K562 (cell line): ENCODE results near the gene ZNF69. TPM values are rescaled to one million over a fixed set of nuclear protein-coding genes. Genes with fewer than 3 reads are reported as not detected.

Source experiments
- ATAC-seq: fragments of 200-7000 bp; cut with Tn5 transposase; 3 replicates; pipeline ENCODE4 v1.9.1; 2020; ENCODE audit warnings: moderate library complexity
- BruUV-seq: library from RNA; stranded (reverse); fragments of 400-500 nt; replicated peaks from 2 replicates; lab custom pipeline; 2021; lab: Mats Ljungman, UMichigan
- CTCF ChIA-PET: fragments of 300-600 bp; formaldehyde crosslinking; extraction: SDS; loops from one replicate; lab custom pipeline; 2021; ENCODE audit warnings: low intra/inter-chr PET ratio; lab: Yijun Ruan, JAX
- POLR2A ChIA-PET: fragments of 300-600, 350-650 bp; sonication (Branson Sonifier 250); formaldehyde crosslinking; extraction: SDS; loops from one replicate; lab custom pipeline; 2021; ENCODE audit warnings: antibody characterized with exemption, inconsistent platforms; lab: Yijun Ruan, JAX
- DNase-seq, 4 experiments: peaks; one replicate each; pipeline versions ENCODE4 v3.0.0 to v3.0.0-alpha.2; 2011 to 2018; ENCODE audit warnings: low spot score in 3 of 4, mixed read lengths in 3 of 4; ENCODE audit errors: extremely low read depth in 1 of 4
- FAIRE-seq: peaks from 2 replicates; lab custom pipeline; 2011; peaks lifted over from hg19 to GRCh38; lab: Jason Lieb, UNC
- H2AFZ ChIP-seq: 2 replicates; pipeline ENCODE4 v1.6.0; 2011; ENCODE audit warnings: low read depth, low read length, control low read depth, inconsistent platforms
- H3K27ac ChIP-seq: fragments of 200-600 bp; 3 replicates; pipeline ENCODE4 v1.8.0; 2011; ENCODE audit warnings: low read depth, mild to moderate bottlenecking, control low read depth, inconsistent platforms, low read length, moderate library complexity, mixed read lengths; ENCODE audit errors: extremely low read depth
- H3K27me3 ChIP-seq, 2 experiments: fragments of 300-600 bp in 1 of 2; 2 replicates in 1 of 2; 3 replicates in 1 of 2; pipeline versions ENCODE4 v1.6.0 to v1.8.0; 2011; ENCODE audit warnings: inconsistent platforms in 2 of 2, low read length in 2 of 2, mild to moderate bottlenecking in 1 of 2, mixed read lengths in 1 of 2, moderate library complexity in 1 of 2; ENCODE audit not compliant: control insufficient read depth in 2 of 2, insufficient read depth in 2 of 2
- H3K36me3 ChIP-seq: fragments of 300-600 bp; 3 replicates; pipeline ENCODE4 v1.8.0; 2011; ENCODE audit warnings: mild to moderate bottlenecking, low read length, inconsistent platforms; ENCODE audit not compliant: control insufficient read depth, insufficient read depth
- H3K4me1 ChIP-seq, 2 experiments: fragments of 200-600 bp in 1 of 2; replicated peaks in 1 of 2; 2 replicates in 1 of 2; 3 replicates in 1 of 2; pipeline versions ENCODE4 v1.5.1 to v1.8.0; 2011; ENCODE audit warnings: inconsistent platforms in 2 of 2, low read length in 2 of 2, mild to moderate bottlenecking in 1 of 2, mixed read lengths in 1 of 2, moderate library complexity in 1 of 2; ENCODE audit not compliant: control insufficient read depth in 2 of 2, insufficient read depth in 2 of 2
- H3K4me2 ChIP-seq: 2 replicates; pipeline ENCODE4 v1.6.1; 2011; ENCODE audit warnings: low read length, control low read depth, inconsistent platforms, mixed read lengths; ENCODE audit not compliant: insufficient read depth
- H3K4me3 ChIP-seq: fragments of 200-600 bp; sonication (generic), shearing (Covaris generic); 2 replicates; pipeline ENCODE4 v1.5.1; 2016; ENCODE audit warnings: control low read depth, inconsistent platforms
- H3K79me2 ChIP-seq: fragments of 200-600 bp; 3 replicates; pipeline ENCODE4 v1.8.0; 2011; ENCODE audit warnings: low read length, inconsistent platforms; ENCODE audit not compliant: control insufficient read depth, insufficient read depth
- H3K9ac ChIP-seq, 2 experiments: 2 replicates each; pipeline versions ENCODE4 v1.6.0 to v1.6.1; 2011; ENCODE audit warnings: low read depth in 2 of 2, low read length in 2 of 2, control low read depth in 1 of 2, inconsistent platforms in 1 of 2, mild to moderate bottlenecking in 1 of 2, mixed read lengths in 1 of 2; ENCODE audit not compliant: insufficient read depth in 1 of 2
- H3K9me1 ChIP-seq: one replicate; pipeline ENCODE4 v1.6.0; 2011; ENCODE audit warnings: inconsistent platforms, mild to moderate bottlenecking, low read length, moderate library complexity; ENCODE audit not compliant: control insufficient read depth, insufficient read depth
- H3K9me3 ChIP-seq: replicated peaks from 2 replicates; pipeline ENCODE4 v1.5.1; 2011; ENCODE audit warnings: low read depth, low read length, inconsistent platforms; ENCODE audit not compliant: control insufficient read depth, insufficient read depth
- H4K20me1 ChIP-seq: replicated peaks from 2 replicates; pipeline ENCODE4 v1.6.1; 2011; ENCODE audit warnings: low read length, inconsistent platforms, mixed read lengths; ENCODE audit not compliant: control insufficient read depth, insufficient read depth
- AFF1 ChIP-seq, 2 experiments: fragments of 450-650 bp; IDR thresholded peaks; 2 replicates each; pipeline ENCODE4 v1.6.1; 2018; ENCODE audit warnings: mild to moderate bottlenecking in 2 of 2, low read depth in 1 of 2; ENCODE audit not compliant: partially characterized antibody in 2 of 2
- BRD4 ChIP-seq: fragments of 200-600 bp; sonication (generic); IDR thresholded peaks from 2 replicates; pipeline ENCODE4 v1.6.1; 2017; ENCODE audit warnings: inconsistent platforms
- CBX3 ChIP-seq, 2 experiments: IDR thresholded peaks; 1 replicate in 1 of 2; 2 replicates in 1 of 2; pipeline ENCODE4 v1.6.1; 2012; ENCODE audit warnings: inconsistent platforms in 2 of 2, low read length in 2 of 2, borderline replicate concordance in 1 of 2, control low read depth in 1 of 2
- CBX5 ChIP-seq: IDR thresholded peaks from 2 replicates; pipeline ENCODE4 v1.6.1; 2014; ENCODE audit warnings: low read depth, borderline replicate concordance
- ELF2 ChIP-seq: fragments of 250-450 bp; sonication (Bioruptor Pico); IDR thresholded peaks from 2 replicates; pipeline ENCODE4 v1.5.0; 2021; ENCODE audit warnings: mild to moderate bottlenecking
- KLF6 ChIP-seq: fragments of 250-450 bp; sonication (Bioruptor Pico); IDR thresholded peaks from 2 replicates; pipeline ENCODE4 v1.4.0; 2020; ENCODE audit warnings: mild to moderate bottlenecking, moderate library complexity, borderline replicate concordance
- POLR2H ChIP-seq: IDR thresholded peaks from 2 replicates; pipeline ENCODE4 v1.6.1; 2016; ENCODE audit warnings: missing genetic modification characterization, low read depth, mild to moderate bottlenecking, control low read depth, missing compliant biosample characterization, moderate library complexity
- U2AF2 ChIP-seq: fragments of 200-400 bp; formaldehyde crosslinking; optimal IDR thresholded peaks from 2 replicates; pipeline ENCODE3; 2017; ENCODE audit warnings: low read depth, mild to moderate bottlenecking, low read length
- ZNF695 ChIP-seq: fragments of 450-650 bp; formaldehyde crosslinking; IDR thresholded peaks from 2 replicates; pipeline ENCODE4 v1.4.0; 2020; ENCODE audit warnings: mild to moderate bottlenecking, moderate library complexity
- WGBS: fragments of 100-300 bp; shearing (Covaris generic); methylation state at CpG from one replicate; pipeline ENCODE4 v1.1.6; 2016; ENCODE audit warnings: low coverage, mixed read lengths; ENCODE audit not compliant: insufficient coverage; ENCODE audit errors: missing lambda C conversion rate; 5-methylcytosine and 5-hydroxymethylcytosine counted together
- in situ Hi-C: fragments of 300-500 bp; cut with MboI; formaldehyde crosslinking; loops from 4 replicates; pipeline ENCODE4 v1.15.0; 2018; ENCODE audit warnings: inconsistent platforms, mixed read lengths
- intact Hi-C: fragments of 100-400 bp; cut with micrococcal nuclease; formaldehyde crosslinking; loops from 2 replicates; pipeline ENCODE4 v1.14.2; 2022
- polyA plus RNA-seq, 8 experiments: library from polyadenylated mRNA; depleted of rRNA in 4 of 8; stranded (reverse) in 5 of 8; unstranded in 3 of 8; fragments of >200 nt; fragmentation: Nextera tagmentation in 2 of 8; fragmentation: Illumina TruSeq in 1 of 8; extraction: Ambion mirVana in 2 of 8; extraction: Trizol in 1 of 8; gene quantifications; 2 replicates each; pipeline versions ENCODE4 v1.2.1 to v1.2.3, GENCODE V29; 2011 to 2014; ENCODE audit warnings: inconsistent platforms in 1 of 8, missing spikeins in 1 of 8
- total RNA-seq, 7 experiments: library from RNA; depleted of rRNA in 6 of 7; stranded (reverse); fragments of >200 nt in 6 of 7; fragmentation: Illumina TruSeq in 2 of 7; extraction: Trizol in 2 of 7; gene quantifications; 2 replicates each; pipeline versions ENCODE4 v1.2.1 to v1.2.3, GENCODE V29; 2011 to 2021; ENCODE audit warnings: low replicate concordance in 1 of 7
- TF ChIP-seq, protein P1 (sequence below), 3 experiments: fragments of 200-800 bp in 1 of 3; sonication (Bioruptor generic) in 1 of 3; sonication (generic) in 1 of 3; formaldehyde crosslinking in 1 of 3; IDR thresholded peaks; 2 replicates each; pipeline versions ENCODE4 v1.6.1 to v1.8.0; 2016 to 2022; ENCODE audit warnings: mild to moderate bottlenecking in 2 of 3, missing compliant biosample characterization in 2 of 3, missing genetic modification characterization in 2 of 3, missing genetic modification reagents in 1 of 3
- TF ChIP-seq, protein P2 (sequence below), 2 experiments: fragments of 450-650 bp; IDR thresholded peaks; 2 replicates each; pipeline ENCODE4 v1.6.1; 2016

Gene ZNF69
- total and polyA plus RNA-seq, 9 of the 15 experiments (the other 6 are each of a cell fraction or from before 2014, with no cell fraction given) = 2.3 to 5.4 (median 3.6) TPM

DNA sequence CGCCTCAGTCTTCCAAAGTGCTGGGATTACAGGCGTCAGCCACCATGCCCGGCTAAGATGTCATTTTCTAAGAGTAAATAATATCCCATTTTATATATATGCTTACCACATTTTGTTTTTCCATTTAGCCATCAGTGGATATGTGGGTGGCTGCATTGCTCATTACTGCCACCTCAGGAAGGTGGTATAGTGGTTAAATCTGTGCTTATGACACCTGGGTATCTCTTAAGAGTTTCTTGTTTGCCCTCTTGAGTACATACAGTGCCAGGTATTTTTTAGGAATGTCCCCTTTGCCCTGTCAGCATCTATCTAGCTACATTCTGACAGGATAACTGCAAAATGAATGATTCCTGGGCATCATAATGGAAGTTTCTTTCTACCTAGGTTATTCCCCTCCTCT, 14.6 kb downstream of the ZNF69 start (continued):
- TF ChIP-seq U2AF2 (no peak), BRD4 (no peak)
- TF ChIP-seq, protein P1, sequence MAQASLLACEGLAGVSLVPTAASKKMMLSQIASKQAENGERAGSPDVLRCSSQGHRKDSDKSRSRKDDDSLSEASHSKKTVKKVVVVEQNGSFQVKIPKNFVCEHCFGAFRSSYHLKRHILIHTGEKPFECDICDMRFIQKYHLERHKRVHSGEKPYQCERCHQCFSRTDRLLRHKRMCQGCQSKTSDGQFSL (CRISPR knock-in tag; IDR thresholded peaks at IDR 0.05) = no peak
- TF ChIP-seq, protein P1 (tag; IDR thresholded peaks at IDR 0.05) = no peak

DNA sequence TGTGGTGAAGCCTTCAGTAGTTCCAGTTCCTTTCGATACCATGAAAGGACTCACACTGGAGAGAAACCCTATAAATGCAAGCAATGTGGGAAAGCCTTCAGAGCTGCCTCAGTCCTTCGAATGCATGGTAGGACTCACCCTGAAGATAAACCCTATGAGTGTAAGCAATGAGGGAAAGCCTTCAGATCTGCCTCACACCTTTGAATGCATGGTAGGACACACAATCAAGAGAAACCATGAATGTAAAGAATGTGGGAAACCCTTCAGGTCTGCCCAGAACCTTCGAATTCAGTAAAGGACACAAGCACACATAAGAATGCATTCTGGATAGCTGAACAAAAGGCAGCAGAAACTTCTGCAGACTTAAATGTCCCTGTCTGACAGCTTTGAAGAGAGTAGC, 18.3 kb downstream of the ZNF69 start:
- Histone ChIP-seq H3K9ac (no peak overlapping the region), H3K79me2 (no peaks in the 10 kb centered on the region), H3K27ac (no peak overlapping the region), H2AFZ (no peak overlapping the region), H3K9me3 (peaks cover 18% of the 10 kb centered on the region), H3K4me3 (no peak overlapping the region), H3K9me1 (no peaks in the 10 kb centered on the region), H4K20me1 (no peaks in the 10 kb centered on the region), H3K27me3 (no peaks in the 10 kb centered on the region), H3K4me2 (no peak overlapping the region), H3K4me1 (no peaks in the 10 kb centered on the region), H3K36me3 (peaks cover 7% of the 10 kb centered on the region; the same call in 2 of the 3 replicates)
- ChIA-PET POLR2A (no interaction called here), CTCF (no interaction called here)
- BruUV-seq = no TSS peak
- 16% methylated on average over 3 of the region's 3 CpGs for WGBS
- ATAC-seq (no peak), DNase-seq (no peak), FAIRE-seq (no peak)
- in situ Hi-C loops (no loop called here), intact Hi-C loops (no loop called here)
- TF ChIP-seq CBX3 (IDR thresholded peaks at IDR 0.05; ENCODE audit: borderline replicate concordance in 1 of 2, low read length in 2 of 2) (0 out of 3 replicates have a peak, but pooled peaks of 1 of the 2 experiments have one; percentile 20), POLR2H (tag) (no peak), U2AF2 (no peak), ZNF695 (CRISPR knock-in tag) (no peak), ELF2 (no peak), CBX5 (peak; percentile 13; the same call in 1 of the 2 replicates), KLF6 (CRISPR knock-in tag) (no peak), AFF1 (IDR thresholded peaks at IDR 0.05; ENCODE audit: low read depth in 1 of 2, partially characterized antibody in 2 of 2) (no peak)
- TF ChIP-seq, protein P2, sequence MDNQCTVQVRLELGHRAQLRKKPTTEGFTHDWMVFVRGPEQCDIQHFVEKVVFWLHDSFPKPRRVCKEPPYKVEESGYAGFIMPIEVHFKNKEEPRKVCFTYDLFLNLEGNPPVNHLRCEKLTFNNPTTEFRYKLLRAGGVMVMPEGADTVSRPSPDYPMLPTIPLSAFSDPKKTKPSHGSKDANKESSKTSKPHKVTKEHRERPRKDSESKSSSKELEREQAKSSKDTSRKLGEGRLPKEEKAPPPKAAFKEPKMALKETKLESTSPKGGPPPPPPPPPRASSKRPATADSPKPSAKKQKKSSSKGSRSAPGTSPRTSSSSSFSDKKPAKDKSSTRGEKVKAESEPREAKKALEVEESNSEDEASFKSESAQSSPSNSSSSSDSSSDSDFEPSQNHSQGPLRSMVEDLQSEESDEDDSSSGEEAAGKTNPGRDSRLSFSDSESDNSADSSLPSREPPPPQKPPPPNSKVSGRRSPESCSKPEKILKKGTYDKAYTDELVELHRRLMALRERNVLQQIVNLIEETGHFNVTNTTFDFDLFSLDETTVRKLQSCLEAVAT (IDR thresholded peaks at IDR 0.05) = no peak
